Lower leg skin (tissue), 4 donors: Measurements from ENCODE around the gene SPATC1L. TPM values are rescaled to one million over a fixed set of nuclear protein-coding genes. Genes with fewer than 3 reads are reported as not detected.
"Not testable (repeated sequence)": the region's sequence is repeated elsewhere in the genome, so short reads cannot be mapped to it uniquely, and the experiment has no call there.

Source experiments
- DNase-seq, 2 donors: peaks; one replicate each; pipeline ENCODE4 v3.0.0-alpha.2; 2019; ENCODE audit warnings: low spot score in 2 of 2
- H3K4me3 ChIP-seq: fragments of 200-600 bp; sonication (generic); 2 replicates; pipeline ENCODE4 v1.5.1; 2017; ENCODE audit warnings: mild to moderate bottlenecking, low read depth; ENCODE audit not compliant: poor library complexity, severe bottlenecking
- CTCF ChIP-seq, 3 donors: fragments of 450-650 bp; IDR thresholded peaks; one replicate each; pipeline ENCODE4 v1.5.1; 2016; ENCODE audit warnings: antibody characterized with exemption in 3 of 3, mild to moderate bottlenecking in 3 of 3, moderate library complexity in 2 of 3
- POLR2A ChIP-seq, 2 donors: fragments of 450-650 bp; IDR thresholded peaks; one replicate each; pipeline ENCODE4 v1.6.1; 2016 to 2017; ENCODE audit warnings: antibody characterized with exemption in 2 of 2, mild to moderate bottlenecking in 1 of 2, moderate library complexity in 1 of 2
- WGBS, 2 donors: methylation state at CpG; one replicate each; pipeline ENCODE4 v1.1.5; 2018; 5-methylcytosine and 5-hydroxymethylcytosine counted together
- intact Hi-C: fragments of 100-400 bp; cut with DNase I; formaldehyde crosslinking; loops from one replicate; pipeline ENCODE4 v1.15.0; 2023; ENCODE audit warnings: low total_unique reads
- total RNA-seq, 4 donors: library from RNA; depleted of rRNA; stranded (reverse); fragments of >200 nt; gene quantifications; one replicate each; pipeline ENCODE4 v1.1.0, GENCODE V29; 2016

SPATC1L gene
- total RNA-seq, 4 donors from 2014 or later, result 2.1 to 7.5 (median 4.0) TPM

GRCh38 chr21:46202592-46203202 is 18.4 kb upstream of the SPATC1L start:
- 84 to 93% methylated on average over 6 of the region's 6 CpGs for WGBS, 2 donors
- no peak for DNase-seq
- intact Hi-C loops, result no loop called here
- TF ChIP-seq POLR2A (IDR thresholded peaks at IDR 0.05) (no peak), CTCF (IDR thresholded peaks at IDR 0.05) (no peak)
- H3K4me3 ChIP-seq, result no peak overlapping the region

GRCh38 chr21:46200877-46201803 is 16.9 kb upstream of the SPATC1L start:
- WGBS, 2 donors, result 75 to 80% methylated on average over 4 of the region's 8 CpGs
- DNase-seq, H3K4me3 ChIP-seq, intact Hi-C loops: not testable (repeated sequence)

- no peak overlapping the region for H3K4me3 ChIP-seq
- DNase-seq, result no peak
- no peak for TF ChIP-seq POLR2A (IDR thresholded peaks at IDR 0.05)
- WGBS, 2 donors, result 81 to 87% methylated on average over 13 of the region's 13 CpGs
- intact Hi-C loops, result no loop called here
Observed at GRCh38 chr21:46199436-46200373, 15.4 kb upstream of the SPATC1L start.

GRCh38 chr21:46196733-46197132 is 12.5 kb upstream of the SPATC1L start:
- intact Hi-C loops, result no loop called here
- no peak for DNase-seq
- WGBS, 2 donors, result 90 to 94% methylated on average over 20 of the region's 20 CpGs
- TF ChIP-seq CTCF (IDR thresholded peaks at IDR 0.05) (no peak), POLR2A (IDR thresholded peaks at IDR 0.05) (no peak)
- no peak overlapping the region for H3K4me3 ChIP-seq

- intact Hi-C loops, result no loop called here
- TF ChIP-seq POLR2A (IDR thresholded peaks at IDR 0.05) (no peak), CTCF (IDR thresholded peaks at IDR 0.05) (no peak)
- DNase-seq, result peak in 1 of 2 donors; percentile 77
- H3K4me3 ChIP-seq, result no peak overlapping the region
- 87 to 92% methylated on average over 20 of the region's 20 CpGs for WGBS, 2 donors
Observed at GRCh38 chr21:46195595-46196195, 11.4 kb upstream of the SPATC1L start.
